ENCODE measurements around the gene PAMR1.

Gene PAMR1

DNA sequence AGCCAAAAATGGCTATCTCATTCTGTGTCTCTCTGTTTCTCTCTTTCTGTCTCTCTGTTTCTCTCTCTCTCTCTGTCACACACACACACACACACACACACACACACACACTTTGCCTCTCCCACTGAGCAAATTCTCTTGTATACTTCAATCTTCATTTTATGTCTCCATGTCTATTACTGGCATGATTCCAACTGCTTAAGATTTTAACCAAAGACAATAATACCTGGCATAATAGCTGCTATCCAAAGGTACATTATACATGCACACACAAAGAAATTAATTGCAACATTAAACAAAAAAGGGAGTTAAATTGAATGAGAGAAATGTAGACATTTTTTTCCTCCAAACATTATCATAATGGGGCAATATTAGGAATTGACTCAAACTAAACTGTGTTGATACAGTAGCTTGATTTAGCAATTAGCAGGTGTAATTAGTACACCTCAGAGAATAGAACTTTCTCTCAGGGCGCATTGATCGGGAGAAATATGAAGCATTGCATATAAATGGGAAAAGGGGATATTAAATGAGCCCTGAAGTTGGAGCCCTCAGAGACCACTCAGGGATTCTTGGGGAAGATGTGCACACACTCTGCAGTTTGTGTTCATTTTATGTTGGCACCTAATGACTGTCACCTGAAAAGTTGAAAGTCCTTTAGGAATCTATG is 88.7 kb downstream of the PAMR1 start:
- DNase-seq = no peak

DNA sequence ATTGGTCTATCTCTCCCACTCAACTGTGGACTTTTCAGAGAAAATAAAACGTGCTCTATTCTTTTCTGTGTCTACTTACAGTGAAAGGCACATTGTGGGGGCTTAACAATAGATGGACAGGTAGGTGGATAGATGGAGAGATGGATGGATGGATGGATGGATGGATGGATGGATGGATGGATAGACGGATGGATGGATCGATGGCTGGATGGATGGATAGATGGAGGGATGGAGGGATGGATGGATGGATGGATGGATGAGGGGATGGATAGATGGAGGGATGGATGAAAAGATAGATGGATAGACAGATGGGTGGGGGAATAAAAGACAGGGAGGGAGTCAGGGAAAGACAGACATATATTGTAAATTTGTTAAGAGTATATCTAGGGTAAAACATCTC is 91.8 kb downstream of the PAMR1 start:
- DNase-seq = no peak

DNA sequence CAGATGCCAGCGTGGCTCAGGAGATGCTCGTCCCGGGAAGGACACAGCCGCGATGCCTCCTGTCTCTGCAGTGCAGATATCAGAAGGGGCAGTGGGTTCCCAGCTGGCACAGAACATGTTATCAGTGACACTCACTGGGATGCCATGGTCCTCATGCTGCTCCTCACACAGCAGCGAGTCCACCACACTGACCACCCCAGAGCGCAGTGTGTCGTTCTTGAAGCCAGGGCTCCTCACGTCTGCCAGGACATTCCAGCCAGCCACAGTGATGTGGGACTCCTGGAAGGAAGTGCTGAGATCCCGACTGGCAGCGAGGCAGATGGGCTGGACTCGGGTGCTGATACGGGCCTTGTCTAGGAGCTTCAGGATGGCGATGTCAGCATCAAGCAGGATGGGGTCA is 93.0 kb downstream of the PAMR1 start:
- DNase-seq = no peak

DNA sequence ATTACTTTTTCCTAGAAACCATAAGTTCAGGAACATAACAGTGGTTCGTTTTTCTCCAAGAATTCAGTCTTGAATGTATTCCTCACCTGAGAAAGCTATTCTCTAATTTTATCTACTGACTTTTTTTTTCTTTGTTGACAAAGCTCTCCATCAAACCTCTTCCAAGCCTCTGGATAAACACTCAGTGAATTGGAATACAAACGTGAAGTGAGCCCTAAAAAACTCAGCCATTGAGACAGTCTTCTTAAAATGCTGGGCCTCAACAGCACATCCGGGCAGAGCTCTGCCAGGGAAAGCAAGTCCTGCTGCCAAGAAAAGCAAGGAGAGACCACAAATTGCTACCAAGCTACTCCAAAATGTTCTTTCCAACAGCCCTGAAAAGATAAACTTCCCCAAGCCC is 98.3 kb downstream of the PAMR1 start:
- DNase-seq = no peak

DNA sequence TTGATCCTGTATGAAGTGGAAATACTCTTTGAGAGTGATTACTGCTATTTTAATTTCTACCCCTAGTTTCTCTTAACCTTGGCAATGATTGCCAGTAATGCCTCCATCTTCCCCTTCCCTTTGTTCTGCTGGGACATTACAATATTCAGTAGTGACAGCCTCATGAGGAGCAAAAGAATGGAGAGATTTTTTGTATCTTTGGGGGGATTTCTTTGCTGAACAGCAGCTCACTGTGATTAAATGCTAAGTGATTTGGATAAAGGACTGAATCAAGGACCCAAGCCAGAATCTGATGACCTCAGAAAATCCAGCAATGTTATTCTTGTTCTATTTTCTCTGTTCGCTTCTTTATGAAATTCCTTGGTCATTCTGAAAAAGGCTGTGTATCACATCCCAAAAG is 99.1 kb downstream of the PAMR1 start:
- no peak for DNase-seq

DNA sequence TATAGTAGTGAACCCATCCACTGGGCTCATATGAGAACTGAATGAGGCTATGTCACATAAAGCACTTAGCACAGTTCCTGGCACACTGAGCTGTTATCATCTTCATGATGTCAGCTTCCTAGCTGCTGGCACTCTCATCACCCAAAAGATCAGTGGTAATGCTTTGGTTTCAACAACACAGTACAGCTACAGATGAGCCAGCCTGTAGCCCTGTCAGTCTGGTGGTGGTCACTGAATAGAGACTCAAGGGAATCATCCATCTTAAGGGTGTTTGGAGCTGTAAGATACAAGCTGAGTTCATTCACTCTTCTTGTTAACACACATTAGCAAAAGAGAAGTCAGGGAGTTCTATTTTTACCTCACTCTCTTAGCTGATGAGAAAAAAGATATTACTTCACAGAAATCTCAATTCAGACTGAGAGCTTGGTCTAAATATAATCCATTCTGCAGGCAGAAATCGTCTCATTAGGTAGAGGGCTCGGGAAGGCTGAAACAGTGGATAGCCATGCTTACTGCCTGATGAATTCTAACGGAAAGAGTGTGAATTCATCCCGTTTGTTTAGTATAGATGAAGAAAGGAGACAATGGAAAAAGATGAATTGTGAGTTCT is 99.7 kb downstream of the PAMR1 start:
- DNase-seq = no peak

DNA sequence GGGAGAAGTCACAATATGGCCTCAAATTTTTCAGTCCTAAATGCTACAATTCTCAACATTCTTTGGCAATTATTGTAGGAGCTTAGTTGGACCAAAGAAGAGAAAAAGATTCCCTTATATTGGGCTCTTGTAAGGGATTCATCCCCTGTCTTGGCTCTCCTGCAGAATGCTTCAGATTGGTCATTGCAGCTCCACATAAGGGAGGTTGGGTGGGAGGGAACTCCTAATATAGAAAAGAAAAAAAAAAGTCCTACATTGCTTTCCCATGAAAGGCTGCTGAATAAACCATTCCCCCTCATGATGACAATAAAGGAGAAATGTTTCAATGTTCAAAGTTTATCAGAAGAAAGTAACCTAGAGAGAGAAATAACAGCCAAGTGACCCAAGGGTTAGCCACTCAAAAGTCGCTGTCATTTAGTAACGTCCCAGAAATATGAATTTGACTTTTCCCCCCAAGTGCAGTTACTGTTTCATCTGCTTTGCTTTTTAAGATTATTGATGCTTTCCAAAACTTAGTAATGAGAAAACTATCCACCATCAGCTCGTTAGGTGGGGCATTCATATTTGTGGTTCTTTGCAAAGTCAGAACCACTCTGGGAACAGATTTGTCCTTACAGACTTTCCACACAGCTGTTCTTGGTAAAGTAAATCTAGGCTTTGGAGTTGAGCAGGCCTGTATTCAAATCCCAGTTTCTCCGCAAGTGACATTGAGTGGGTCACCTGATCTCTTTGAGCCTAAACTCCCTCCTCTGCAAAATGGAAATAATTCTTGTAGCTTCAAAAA is 101.1 kb downstream of the PAMR1 start:
- no peak for DNase-seq

DNA sequence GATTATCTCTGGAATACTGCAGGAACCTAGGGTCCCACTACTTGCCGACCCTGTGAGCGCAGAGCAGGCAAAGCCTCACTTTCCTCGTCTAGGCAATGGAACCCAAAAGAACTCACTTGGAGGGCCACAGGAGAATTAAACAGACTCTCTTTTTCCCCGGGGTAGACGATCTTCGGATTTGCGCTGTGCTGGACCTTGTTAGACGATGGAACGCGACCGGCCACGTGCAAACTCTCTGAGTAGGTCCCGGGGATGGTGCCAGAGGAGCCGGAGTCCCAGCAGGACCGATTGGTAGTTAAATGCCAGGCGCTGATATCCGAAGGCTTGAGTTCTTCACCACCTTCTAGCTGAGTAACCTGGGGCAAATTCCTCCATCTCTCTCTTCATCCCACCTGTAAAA is 105.0 kb downstream of the PAMR1 start:
- DNase-seq = no peak

DNA sequence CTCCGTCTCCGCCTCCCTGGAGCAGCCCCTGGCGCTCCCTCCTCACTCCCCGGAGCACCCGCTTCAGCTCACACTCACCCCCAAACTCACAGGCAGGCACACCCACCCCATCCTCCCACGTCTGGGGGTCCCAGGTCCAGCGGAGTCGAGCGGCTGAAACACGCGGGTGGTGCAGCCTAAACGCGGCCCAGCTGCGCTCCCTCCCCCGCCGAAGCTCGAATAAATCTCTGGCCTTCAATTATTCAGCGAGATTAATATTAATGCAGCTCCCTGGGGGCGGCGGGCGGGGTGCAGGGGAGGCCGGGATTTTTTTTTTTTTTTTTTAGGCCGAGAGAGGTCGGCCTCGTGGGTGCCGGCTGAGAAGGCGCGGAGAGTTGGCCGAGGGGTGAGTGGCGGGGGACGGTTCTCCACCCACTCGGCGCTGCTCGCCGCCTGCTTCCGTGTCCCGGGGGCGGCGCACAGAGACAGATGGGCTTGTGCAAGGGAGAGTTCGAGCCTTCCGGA is 105.5 kb downstream of the PAMR1 start:
- DNase-seq = no peak

DNA sequence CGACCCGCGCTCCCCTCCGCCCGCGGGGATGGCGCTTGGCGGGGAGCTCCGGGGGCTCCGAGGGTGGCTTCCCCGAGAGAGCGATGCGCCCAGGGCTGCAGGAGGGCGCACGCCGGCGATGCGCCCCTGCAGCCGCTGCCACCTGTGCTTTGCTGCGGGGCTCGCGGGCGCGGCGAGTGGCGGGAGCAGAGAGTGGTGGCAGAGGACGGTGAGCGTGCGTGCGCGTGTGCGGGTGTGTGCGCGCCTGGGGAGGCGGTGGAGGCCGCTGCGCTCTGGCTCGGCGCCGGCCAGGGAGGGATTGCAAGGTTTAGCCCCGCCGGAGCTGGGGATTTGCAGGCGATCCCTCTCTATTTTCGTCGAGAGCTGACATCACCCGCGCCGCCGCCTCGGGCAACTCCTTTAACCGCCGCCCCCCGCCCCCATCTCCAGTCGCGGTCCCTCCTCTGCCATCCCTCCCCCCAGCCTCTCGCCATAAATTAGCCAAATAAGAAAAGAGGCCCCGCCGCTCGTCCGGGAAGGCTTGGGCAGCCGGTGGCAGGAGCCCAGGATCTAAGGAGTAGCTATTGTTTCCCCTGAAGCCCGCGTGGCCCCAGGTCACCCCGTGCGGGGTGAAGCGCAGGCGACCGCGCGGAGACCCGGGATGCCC is 106.1 kb downstream of the PAMR1 start, which contains the start of gene SLC1A2:
Gene SLC1A2 (minus strand): TSS at position 375 of the 646 bp plus-strand sequence. CDS start 592 bp downstream, outside the sequence.
- DNase-seq = no peak

DNA sequence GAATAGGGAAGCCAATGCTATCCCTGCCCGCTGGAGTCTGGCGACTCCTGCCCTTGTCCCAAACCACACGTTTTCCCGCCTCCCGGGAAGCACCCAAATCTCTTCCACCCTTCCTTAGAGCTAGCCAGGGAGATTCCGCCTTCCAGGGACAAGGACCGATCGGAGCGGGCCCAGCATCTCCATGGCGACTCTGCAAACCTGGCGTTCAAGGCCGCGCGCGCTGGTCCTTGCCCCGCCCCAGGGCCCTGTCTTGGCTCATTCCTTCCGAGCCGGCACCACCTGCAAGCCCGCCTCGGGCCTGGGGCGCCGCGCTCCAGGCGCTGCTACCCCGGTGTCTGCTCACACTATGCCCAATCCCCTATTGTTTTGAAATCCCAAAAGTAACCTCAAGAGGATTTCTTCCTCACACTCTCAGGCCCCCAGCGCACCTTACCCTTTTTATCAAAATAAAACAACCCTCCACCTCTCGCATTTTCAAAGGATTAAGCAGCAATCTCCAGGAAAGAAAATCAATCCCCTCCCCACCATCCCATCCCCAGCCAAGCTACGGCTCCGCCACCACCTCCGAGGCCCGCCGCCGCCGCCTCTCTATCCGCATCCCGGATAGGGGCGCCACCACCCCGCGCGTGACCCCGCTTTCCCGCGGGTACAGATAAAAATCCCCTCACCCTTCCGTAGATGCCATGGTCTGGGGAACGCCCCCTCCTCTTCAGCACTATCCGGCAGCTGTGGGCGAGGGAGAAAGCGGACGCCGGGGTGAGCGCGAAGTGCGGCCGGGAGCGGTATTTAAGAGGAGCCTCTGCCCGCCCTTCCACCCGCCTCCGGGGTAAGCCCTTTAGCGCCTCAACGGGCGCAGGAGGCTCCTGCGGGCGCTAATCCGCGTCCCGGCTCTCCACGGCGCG is 106.9 kb downstream of the PAMR1 start:
- no peak for DNase-seq

DNA sequence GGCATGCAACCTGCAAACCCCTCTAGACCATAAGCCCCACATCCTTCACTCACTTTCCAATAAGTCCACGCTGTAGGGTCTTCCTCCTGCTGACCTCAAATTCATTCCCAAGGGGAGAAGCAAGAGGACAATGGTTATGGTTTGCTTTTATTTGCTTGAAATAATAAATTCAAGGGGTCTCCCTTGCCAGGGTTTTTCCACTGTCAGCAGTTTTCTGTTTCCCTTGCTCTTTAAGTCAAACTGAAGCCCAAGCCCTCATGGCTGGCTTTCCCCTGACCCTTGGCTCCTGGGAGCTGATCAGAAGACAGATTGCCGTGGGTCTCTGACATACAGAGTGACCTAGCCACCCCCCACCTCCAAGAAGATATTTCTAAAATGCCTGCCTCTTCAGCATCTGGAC is 109.9 kb downstream of the PAMR1 start:
- DNase-seq = no peak

DNA sequence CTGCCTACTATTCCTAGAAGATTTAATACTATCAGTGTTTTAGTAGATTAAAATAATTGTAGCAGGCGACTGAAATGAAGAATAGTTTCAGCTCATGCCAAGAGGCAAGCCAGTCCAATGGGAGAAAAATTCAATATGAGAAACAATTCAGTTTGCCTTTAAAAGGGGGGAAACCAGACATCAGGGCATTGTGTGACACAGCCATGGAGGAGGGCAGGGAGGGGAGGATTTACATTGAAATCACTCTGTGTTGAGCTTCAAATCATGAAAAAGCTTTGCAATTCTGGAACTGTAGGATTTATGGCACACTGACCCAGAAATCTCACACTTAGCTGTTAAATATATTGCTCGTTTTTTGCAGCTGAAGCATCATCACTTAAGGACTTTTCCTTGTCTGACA is 110.6 kb downstream of the PAMR1 start:
- no peak for DNase-seq

DNA sequence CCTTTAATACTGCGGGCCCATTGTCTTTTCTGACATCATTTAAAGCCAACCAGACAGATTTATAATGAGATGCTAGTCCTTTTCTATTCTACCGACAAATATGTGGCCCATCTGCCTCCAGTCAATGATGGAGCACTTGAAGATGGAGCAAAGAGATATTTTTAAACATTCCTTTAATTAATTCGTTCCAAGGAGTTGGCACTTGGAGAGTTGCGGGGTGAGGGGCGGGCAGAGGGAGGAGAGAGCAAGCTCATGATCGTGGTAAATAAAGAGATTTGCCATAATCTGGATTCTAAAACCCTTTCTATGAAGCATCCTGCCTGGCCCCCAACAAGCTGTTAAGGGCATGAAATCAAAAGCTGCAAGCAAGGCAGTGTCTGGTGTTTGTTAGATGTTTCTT is 111.1 kb downstream of the PAMR1 start:
- DNase-seq = no peak

DNA sequence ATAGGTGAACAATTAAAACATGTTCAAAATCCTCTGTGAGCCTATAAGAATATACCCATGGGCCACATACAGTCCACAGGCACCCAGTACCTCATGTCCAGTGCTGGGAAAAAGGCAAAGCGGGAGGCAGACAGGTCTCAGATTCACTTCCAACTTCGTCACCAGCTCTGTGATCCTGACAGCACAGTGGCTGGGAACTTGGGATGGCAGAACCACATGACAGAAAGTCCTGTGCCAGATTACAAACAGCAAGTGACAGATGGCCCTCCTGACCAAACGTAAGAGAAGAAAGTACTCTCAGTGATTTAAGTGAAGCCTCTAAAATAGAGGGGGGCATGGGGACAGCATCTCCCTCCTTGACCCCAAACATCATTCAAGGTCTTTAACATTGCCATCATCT is 111.8 kb downstream of the PAMR1 start:
- DNase-seq = no peak

DNA sequence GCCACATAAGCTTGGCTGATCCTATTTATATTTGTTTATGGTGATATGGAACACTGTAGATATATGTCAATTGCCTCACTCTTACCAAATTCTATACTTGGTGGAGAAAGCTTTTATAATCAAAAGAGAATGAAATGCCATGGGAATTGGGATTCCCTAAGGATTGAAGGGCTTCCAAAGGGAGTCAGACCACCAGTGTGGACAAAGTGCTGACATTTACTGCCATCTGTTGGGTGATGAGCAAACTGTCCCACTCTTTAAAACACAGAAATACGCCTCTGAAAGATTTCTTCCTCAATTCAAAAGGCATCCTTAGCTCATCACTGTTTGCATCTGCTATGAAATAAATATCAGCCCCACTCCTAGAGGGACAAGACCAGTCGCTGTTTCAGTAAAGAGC is 113.1 kb downstream of the PAMR1 start:
- DNase-seq = no peak

DNA sequence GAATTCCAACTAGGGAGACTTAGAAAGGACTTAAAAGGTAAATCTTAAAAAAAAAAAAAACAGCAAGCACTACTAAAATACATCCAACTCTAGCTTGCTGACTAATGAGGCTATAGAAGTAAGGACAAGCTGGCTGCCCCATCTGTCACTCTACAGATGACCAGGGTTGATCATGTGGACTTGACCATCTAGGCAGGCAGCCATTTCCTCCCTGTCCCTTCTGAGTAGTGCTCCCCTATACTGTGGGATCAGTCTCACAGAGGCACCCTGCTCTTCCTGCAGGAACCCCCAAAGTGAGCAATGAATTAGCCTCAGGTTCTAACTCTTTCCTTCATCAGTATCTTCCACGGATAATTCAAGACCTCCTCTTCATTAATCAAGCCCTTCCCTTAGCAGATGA is 118.4 kb downstream of the PAMR1 start:
- DNase-seq = no peak

DNA sequence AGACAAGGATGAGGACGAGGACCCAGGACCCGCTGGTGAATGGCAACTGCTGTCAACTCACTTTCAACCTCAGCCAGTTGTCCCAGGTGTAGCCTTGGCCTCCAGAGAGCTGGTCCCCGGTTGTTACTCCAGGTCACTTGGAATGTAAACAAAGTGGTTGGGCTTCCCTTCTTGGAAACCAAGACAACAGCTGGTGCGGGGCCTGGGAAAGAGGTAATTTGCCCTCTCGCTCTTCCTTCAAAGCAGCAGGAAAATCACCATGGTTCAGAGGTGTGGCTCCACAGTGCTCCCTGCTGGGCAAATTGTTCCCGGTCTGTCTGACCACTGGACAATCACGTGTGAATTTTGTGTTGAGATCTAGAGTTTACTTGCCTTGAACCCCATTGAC is 121.0 kb downstream of the PAMR1 start:
- no peak for DNase-seq

DNA sequence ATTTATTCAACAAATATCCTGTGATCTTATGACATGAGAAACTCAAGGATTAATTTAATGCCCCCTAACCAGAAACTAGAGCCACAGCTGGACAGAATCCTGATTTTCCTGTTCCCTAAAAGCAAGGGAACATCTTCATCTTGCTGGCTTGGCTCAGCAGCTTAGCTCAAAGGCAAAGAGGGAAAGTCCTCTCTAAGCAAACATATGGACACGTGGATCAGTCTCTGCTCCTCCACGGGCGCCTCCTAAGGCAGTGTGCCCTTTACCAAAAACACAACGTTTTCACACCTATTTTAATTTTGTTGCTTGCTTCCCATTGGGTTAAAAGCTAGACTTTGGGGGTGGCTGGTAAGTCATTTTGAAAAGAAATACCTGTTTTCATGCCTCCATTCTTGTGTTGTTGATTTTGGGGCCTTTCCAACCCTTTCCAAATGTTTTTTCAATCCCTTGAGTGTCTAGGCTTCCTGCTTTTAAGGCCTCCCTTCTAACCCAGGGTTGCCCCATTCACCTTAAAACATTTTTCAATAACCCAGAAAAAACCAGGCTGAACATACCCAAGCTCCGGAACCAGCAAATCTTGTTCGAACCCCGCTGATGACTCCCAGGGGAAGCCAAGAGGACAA is 121.5 kb downstream of the PAMR1 start:
- no peak for DNase-seq

DNA sequence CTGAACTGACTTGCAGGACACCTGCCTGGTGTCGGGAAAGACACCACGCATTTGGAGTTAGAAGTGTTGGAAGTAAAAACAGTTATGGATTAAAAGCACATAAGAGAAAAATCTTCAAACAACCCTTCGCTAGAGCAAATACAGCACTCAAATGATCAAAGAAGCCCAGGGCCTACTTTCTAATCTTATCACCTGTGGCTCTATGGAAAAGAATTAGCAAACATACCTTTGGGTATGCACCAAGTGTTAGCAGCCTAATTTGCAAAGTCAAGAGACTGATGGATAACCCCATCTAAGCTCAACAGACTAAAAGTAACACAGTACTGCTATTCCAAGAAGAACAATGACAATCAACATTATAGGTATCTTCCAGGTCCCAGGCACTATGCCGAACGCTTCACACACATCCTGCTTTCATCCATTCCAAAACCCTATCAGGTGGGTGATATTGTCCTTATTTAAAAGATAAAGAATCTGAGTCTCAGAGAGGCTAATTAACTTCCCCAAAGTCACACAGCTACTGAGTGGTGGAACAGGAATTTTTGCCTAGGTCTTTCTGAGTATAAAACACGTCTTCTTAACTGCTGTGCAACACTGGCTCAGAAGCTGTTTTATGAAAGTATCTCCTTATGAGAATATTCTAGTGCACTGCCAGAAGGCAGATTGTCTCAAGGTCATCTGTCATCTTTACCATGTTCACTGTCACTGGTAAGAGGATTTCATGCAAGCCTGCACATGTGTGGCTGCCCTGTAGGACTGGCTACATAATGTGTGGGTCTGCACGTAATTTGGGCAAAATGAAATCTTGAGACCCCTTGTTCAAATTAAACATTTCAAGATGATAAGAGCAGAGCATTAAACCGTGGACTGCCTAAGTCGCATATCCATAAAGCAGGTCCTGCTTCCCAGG is 122.4 kb downstream of the PAMR1 start:
- no peak for DNase-seq

DNA sequence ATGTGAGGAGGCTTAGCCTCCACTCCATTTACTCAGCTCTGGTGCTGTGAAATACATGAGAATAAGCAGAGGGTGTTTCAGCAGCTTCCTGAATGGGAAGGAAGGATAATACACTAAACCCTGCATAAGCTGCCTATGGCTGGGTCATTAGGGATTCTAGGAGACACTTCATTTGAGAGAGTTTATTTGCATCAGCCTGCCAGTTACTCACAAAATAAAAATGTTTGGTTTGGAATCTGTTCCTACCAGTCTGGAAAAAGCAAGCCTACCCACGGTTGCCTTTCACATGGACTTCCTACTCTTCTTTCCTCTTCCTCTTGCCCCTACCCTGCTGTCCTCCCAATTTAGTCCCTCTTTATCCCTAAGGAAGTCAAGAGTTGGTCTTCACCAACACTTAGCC is 126.5 kb downstream of the PAMR1 start:
- DNase-seq = no peak
